Calu3 (cell line): ENCODE results near the gene SLC2A8. TPM values are rescaled to one million over a fixed set of nuclear protein-coding genes. Genes with fewer than 3 reads are reported as not detected.

Experiments used
- BruUV-seq: library from RNA; stranded (reverse); fragments of 400-500 nt; replicated peaks from 2 replicates; lab custom pipeline; 2021; lab: Mats Ljungman, UMichigan
- CTCF ChIA-PET: fragments of 300-600 bp; sonication (Branson Sonifier 250); formaldehyde crosslinking; loops from one replicate; lab custom pipeline; 2022; ENCODE audit warnings: antibody characterized with exemption; lab: Charles Lee
- DNase-seq: peaks from one replicate; pipeline ENCODE4 v3.0.0; 2022
- H3K27ac Mint-ChIP-seq: one replicate; pipeline ENCODE4 v1.8.0; 2022; ENCODE audit warnings: mixed read lengths; ENCODE audit not compliant: unreplicated experiment
- H3K27me3 Mint-ChIP-seq: one replicate; pipeline ENCODE4 v1.8.0; 2022; ENCODE audit warnings: mixed read lengths; ENCODE audit not compliant: unreplicated experiment
- H3K36me3 Mint-ChIP-seq: one replicate; pipeline ENCODE4 v1.8.0; 2022; ENCODE audit warnings: mild to moderate bottlenecking, moderate library complexity, mixed read lengths; ENCODE audit not compliant: insufficient read depth, unreplicated experiment
- H3K4me1 Mint-ChIP-seq: one replicate; pipeline ENCODE4 v1.8.0; 2022; ENCODE audit warnings: mild to moderate bottlenecking, low read depth, mixed read lengths; ENCODE audit not compliant: unreplicated experiment
- H3K4me3 Mint-ChIP-seq: one replicate; pipeline ENCODE4 v1.8.0; 2022; ENCODE audit warnings: mild to moderate bottlenecking, low read depth, moderate library complexity, mixed read lengths; ENCODE audit not compliant: unreplicated experiment
- H3K9me3 Mint-ChIP-seq: one replicate; pipeline ENCODE4 v1.8.0; 2022; ENCODE audit warnings: low read depth, mixed read lengths; ENCODE audit not compliant: unreplicated experiment
- intact Hi-C: fragments of 100-400 bp; cut with micrococcal nuclease; formaldehyde crosslinking; loops from one replicate; pipeline ENCODE4 v1.10.0; 2022; ENCODE audit not compliant: unreplicated experiment
- total RNA-seq: library from RNA; stranded (reverse); gene quantifications from 2 replicates; pipeline ENCODE4 v1.2.3, GENCODE V29; 2022
- TF ChIP-seq, protein P1 (sequence below): fragments of 200-600 bp; IDR thresholded peaks from one replicate; pipeline ENCODE4 v1.8.0; 2022; ENCODE audit warnings: antibody characterized with exemption; ENCODE audit not compliant: unreplicated experiment

The SLC2A8 gene
- total RNA-seq, 1 experiment from 2014 or later: 10.8 TPM

DNA sequence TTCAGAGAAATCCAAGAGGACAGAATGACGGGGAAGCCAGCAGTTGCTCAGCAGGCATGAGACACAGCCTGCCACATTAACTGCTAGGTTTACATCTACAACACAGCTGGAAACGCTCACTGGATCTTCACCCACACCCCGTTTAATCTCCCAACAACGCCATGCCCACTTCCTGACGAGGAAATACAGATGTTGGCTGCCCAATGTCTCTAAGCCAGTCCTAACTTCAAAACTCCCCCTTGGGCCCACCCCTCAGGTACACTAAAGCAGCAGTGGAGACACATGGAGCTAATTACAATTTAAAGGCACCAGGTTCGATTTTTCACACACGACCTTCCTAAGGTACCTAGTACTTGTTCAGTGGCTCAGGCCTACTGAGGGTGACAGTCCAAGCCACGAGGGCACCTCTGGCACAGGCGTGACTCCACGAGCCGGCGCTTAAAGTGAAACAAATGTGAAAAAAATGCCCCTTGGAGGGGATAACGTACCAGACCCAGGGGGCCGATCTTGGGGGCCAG lies 53.3 kb downstream of the SLC2A8 start:
- CTCF ChIA-PET: no interaction called here
- no TSS peak for BruUV-seq
- TF ChIP-seq, protein P1, sequence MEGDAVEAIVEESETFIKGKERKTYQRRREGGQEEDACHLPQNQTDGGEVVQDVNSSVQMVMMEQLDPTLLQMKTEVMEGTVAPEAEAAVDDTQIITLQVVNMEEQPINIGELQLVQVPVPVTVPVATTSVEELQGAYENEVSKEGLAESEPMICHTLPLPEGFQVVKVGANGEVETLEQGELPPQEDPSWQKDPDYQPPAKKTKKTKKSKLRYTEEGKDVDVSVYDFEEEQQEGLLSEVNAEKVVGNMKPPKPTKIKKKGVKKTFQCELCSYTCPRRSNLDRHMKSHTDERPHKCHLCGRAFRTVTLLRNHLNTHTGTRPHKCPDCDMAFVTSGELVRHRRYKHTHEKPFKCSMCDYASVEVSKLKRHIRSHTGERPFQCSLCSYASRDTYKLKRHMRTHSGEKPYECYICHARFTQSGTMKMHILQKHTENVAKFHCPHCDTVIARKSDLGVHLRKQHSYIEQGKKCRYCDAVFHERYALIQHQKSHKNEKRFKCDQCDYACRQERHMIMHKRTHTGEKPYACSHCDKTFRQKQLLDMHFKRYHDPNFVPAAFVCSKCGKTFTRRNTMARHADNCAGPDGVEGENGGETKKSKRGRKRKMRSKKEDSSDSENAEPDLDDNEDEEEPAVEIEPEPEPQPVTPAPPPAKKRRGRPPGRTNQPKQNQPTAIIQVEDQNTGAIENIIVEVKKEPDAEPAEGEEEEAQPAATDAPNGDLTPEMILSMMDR: no peak
- DNase-seq: no peak
- Mint-ChIP-seq H3K27me3 (no peaks in the 10 kb centered on the region), H3K4me3 (peak overlapping the region; percentile 84), H3K4me1 (no peaks in the 10 kb centered on the region), H3K9me3 (no peaks in the 10 kb centered on the region), H3K36me3 (peaks cover 71% of the 10 kb centered on the region), H3K27ac (peak overlapping the region; percentile 91)
- intact Hi-C loops: no loop called here

DNA sequence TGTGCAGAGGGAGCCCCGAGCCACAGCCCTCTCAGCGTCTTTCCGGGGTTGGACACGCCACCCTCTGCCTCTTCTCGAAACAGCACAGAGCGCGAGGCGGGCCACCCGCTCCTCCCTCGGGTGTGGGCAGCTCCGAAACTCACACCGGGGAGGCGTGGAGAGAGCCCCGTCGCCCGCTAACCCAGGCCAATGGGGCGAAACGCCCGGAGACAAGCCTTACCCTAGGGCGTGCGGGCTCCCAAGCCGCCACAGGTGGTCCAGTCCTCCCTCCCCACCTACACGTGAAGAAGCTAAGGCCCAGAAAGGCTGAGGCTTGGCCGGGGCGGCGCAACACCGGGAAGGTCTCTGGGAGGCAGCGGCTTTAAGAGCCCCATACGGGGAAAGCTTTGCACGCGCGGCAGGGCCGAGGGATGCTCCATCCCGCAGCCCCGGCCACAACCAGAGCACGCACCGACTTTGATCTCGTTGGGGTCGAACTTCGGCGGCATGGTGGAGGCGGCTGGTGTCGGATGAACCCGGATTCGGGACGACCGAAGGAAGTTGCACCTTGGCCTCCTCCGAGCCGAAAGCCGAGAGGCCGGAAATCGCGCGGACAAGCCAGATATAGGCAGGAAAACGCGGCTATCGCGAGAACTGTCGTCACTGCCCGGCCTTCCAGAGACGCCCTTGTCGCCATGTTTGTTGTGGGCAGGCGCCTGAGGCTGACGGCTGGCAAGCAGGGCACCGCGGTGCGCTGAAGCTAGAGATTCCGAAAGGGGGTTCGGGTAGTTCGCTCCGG lies 54.0 kb downstream of the SLC2A8 start, which contains the start of the genes LRSAM1 and RPL12:
TSS of gene LRSAM1 (plus strand) at position 681 of the 778 bp plus-strand sequence. CDS start 3,018 bp downstream, outside the sequence.
TSS of gene RPL12 (minus strand) at position 577 of the 778 bp plus-strand sequence. CDS start at position 488, 89 bp downstream.
- TF ChIP-seq, protein P1: no peak
- H3K4me1 Mint-ChIP-seq: no peaks in the 10 kb centered on the region
- BruUV-seq: TSS peak; percentile 43
- peak within 1 kb of the TSS; percentile 84 for H3K4me3 Mint-ChIP-seq
- CTCF ChIA-PET: interaction anchor here (0.6 kb wide), 1 partner anchor 649 kb away, joined by 4 read pairs; no protein-coding TSS in a partner anchor
- H3K36me3 Mint-ChIP-seq: peaks cover 64% of the 10 kb centered on the region
- no peaks in the 10 kb centered on the region for H3K9me3 Mint-ChIP-seq
- peak; percentile 92 for DNase-seq
- H3K27ac Mint-ChIP-seq: peak within 1 kb of the TSS; percentile 91
- H3K27me3 Mint-ChIP-seq: no peaks in the 10 kb centered on the region
- intact Hi-C loops: no loop called here

DNA sequence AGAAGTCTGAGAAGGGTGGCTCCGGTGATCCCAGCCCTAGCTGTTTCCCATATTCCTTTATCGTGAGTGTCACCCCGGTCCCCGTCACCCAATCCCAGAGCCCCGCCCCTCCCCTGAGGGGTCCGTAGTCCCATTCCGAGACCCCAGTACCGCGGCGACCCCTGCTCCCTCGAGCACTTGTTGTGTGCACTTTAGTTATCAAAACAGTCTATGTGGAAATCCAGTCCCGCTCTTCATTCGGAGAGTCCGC lies 54.6 kb downstream of the SLC2A8 start:
- no TSS peak for BruUV-seq

DNA sequence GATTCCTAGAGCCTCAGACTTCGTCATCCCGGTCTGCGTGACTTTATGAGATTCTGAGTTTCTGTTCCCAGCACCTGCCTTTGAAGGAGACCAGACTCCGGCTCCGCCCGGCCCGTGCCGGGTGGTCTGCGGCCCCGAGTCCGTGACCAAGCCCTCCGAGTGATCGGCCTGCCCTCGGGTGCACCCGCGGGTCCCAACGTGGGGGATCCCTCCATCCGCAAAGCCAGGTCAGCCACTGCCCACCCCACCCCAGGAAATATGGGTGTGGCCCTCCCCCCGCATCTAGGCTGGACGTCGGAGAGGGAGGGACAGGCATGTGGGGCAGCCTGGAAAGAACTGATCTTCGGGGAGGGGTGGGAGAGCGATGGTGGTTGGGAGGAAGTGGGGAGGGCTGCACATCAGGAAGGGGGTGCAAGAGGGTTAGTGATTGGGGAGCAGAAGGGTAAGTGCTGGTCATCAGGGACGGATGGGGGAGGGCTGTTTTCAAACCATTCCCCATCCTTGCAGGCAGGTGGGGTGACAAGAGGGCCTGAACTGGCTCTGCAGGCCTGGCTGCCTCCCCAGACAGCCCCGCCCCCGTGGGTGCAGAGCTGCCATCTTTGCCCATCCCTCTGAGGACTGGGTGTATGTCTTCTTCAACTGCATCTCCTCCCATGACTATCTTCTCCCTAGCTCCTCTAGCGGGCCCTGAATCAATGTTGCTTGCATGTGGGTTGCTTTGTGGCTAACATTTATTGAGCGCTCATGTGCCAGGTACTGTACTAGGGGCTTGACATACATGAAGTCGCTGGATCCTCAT lies 55.1 kb downstream of the SLC2A8 start:
- Mint-ChIP-seq H3K27me3 (no peaks in the 10 kb centered on the region), H3K27ac (peak overlapping the region; percentile 91), H3K9me3 (no peaks in the 10 kb centered on the region), H3K4me1 (no peaks in the 10 kb centered on the region), H3K4me3 (peak overlapping the region; percentile 84), H3K36me3 (peaks cover 60% of the 10 kb centered on the region)
- CTCF ChIA-PET: interaction anchor here (0.6 kb wide), 1 partner anchor 648 kb away, joined by 4 read pairs; no protein-coding TSS in a partner anchor
- intact Hi-C loops: no loop called here
- TF ChIP-seq, protein P1: no peak
- TSS peak; percentile 45 for BruUV-seq
- DNase-seq: peak; percentile 55

More for the DNA sequence above, 54.6 kb downstream of the SLC2A8 start:
- DNase-seq: no peak
- H3K4me3 Mint-ChIP-seq: peak overlapping the region; percentile 84
- intact Hi-C loops: no loop called here
- H3K27ac Mint-ChIP-seq: peak overlapping the region; percentile 91
- no peaks in the 10 kb centered on the region for H3K9me3 Mint-ChIP-seq
- H3K27me3 Mint-ChIP-seq: no peaks in the 10 kb centered on the region
- H3K36me3 Mint-ChIP-seq: peaks cover 60% of the 10 kb centered on the region
- no peaks in the 10 kb centered on the region for H3K4me1 Mint-ChIP-seq
- TF ChIP-seq, protein P1: no peak
- CTCF ChIA-PET: interaction anchor here (0.6 kb wide), 1 partner anchor 648 kb away, joined by 4 read pairs; no protein-coding TSS in a partner anchor
